ENCODE data around the gene TNS2. TPM values are rescaled to one million over a fixed set of nuclear protein-coding genes. Genes with fewer than 3 reads are reported as not detected.

Gene TNS2
- total and polyA plus RNA-seq, 2 of the 13 experiments (the other 11 are each of a cell fraction or from before 2014, with no cell fraction given) = 8.9 to 20.4 TPM

- peak; percentile 29; the same call in 1 of the 2 replicates for TF ChIP-seq ZMYM4 (CRISPR knock-in tag; IDR thresholded peaks at IDR 0.05)
- no peak for TF ChIP-seq AHR (CRISPR knock-in tag; IDR thresholded peaks at IDR 0.05)
- no peak for TF ChIP-seq RFX1 (IDR thresholded peaks at IDR 0.05)
- TF ChIP-seq ONECUT2 (CRISPR knock-in tag; IDR thresholded peaks at IDR 0.05) = no peak
- TF ChIP-seq MNT (IDR thresholded peaks at IDR 0.05) = no peak
- no peak for TF ChIP-seq U2AF1 (optimal IDR thresholded peaks at IDR 0.05; ENCODE audit: low read depth, low read length)
- TF ChIP-seq SMC3 (IDR thresholded peaks at IDR 0.05; ENCODE audit: low read length) = no peak
- no peak for TF ChIP-seq ZNF451 (CRISPR knock-in tag; IDR thresholded peaks at IDR 0.05)
- no peak for TF ChIP-seq GPN1 (CRISPR knock-in tag; IDR thresholded peaks at IDR 0.05; ENCODE audit: borderline replicate concordance)
- TF ChIP-seq CSRNP1 (CRISPR knock-in tag; IDR thresholded peaks at IDR 0.05) = no peak
- no peak for TF ChIP-seq KAT7 (CRISPR knock-in tag; IDR thresholded peaks at IDR 0.05; ENCODE audit: borderline replicate concordance)
- TF ChIP-seq IKZF1 (IDR thresholded peaks at IDR 0.05) = no peak
- TF ChIP-seq HMGXB4 (CRISPR knock-in tag; IDR thresholded peaks at IDR 0.05; ENCODE audit: borderline replicate concordance in 1 of 2, low read depth in 1 of 2) = no peak
- no peak for TF ChIP-seq FOXC1 (CRISPR knock-in tag; IDR thresholded peaks at IDR 0.05; ENCODE audit: borderline replicate concordance)
- no peak for TF ChIP-seq ZNF629 (CRISPR knock-in tag; conservative IDR thresholded peaks at IDR 0.05)
- TF ChIP-seq ZNF138 (CRISPR knock-in tag; IDR thresholded peaks at IDR 0.05; ENCODE audit: low read depth) = no peak
- no peak for TF ChIP-seq ZSCAN29 (CRISPR knock-in tag; conservative IDR thresholded peaks at IDR 0.05)
- no peak for TF ChIP-seq ZNF224 (CRISPR knock-in tag; IDR thresholded peaks at IDR 0.05)
- TF ChIP-seq SMARCE1 (IDR thresholded peaks at IDR 0.05; ENCODE audit: borderline replicate concordance) = no peak
- TF ChIP-seq NR3C1 (CRISPR knock-in tag; IDR thresholded peaks at IDR 0.05) = no peak
- peak; percentile 95 for TF ChIP-seq NR2F6 (IDR thresholded peaks at IDR 0.05)
- TF ChIP-seq NR2F6 (CRISPR knock-in tag; IDR thresholded peaks at IDR 0.05) = peak; percentile 89
- TF ChIP-seq RAD51 (IDR thresholded peaks at IDR 0.05; ENCODE audit: borderline replicate concordance) = no peak
- no peak for TF ChIP-seq ZNF678 (CRISPR knock-in tag; IDR thresholded peaks at IDR 0.05)
- no peak for TF ChIP-seq ZBTB3 (CRISPR knock-in tag; IDR thresholded peaks at IDR 0.05; ENCODE audit: borderline replicate concordance, low read depth)
- TF ChIP-seq RFX5 (IDR thresholded peaks at IDR 0.05; ENCODE audit: low read depth, low read length) = no peak
- no peak for TF ChIP-seq ZNF607 (CRISPR knock-in tag; IDR thresholded peaks at IDR 0.05; ENCODE audit: borderline replicate concordance)
- no peak for TF ChIP-seq RORA (CRISPR knock-in tag; IDR thresholded peaks at IDR 0.05)
- TF ChIP-seq E2F5 (CRISPR knock-in tag; conservative IDR thresholded peaks at IDR 0.05) = no peak
- TF ChIP-seq ZNF496 (CRISPR knock-in tag; IDR thresholded peaks at IDR 0.05; ENCODE audit: insufficient replicate concordance) = no peak
Observed at GRCh38 chr12:53105256-53105655, 55.4 kb downstream of the TNS2 start (continued).

All from HepG2 (cell line).